GM18526 (cell line): Measurements from ENCODE around the gene PLCL1.

ENCODE experiments used
- POLR2A ChIP-seq: IDR thresholded peaks from 3 replicates; pipeline ENCODE4 v1.6.1; 2011; ENCODE audit not compliant: insufficient read length; ENCODE audit errors: extremely low read depth

Gene PLCL1

GRCh38 chr2:198053776-198054175 is 249.4 kb downstream of the PLCL1 start:
- no peak for TF ChIP-seq POLR2A

DNA sequence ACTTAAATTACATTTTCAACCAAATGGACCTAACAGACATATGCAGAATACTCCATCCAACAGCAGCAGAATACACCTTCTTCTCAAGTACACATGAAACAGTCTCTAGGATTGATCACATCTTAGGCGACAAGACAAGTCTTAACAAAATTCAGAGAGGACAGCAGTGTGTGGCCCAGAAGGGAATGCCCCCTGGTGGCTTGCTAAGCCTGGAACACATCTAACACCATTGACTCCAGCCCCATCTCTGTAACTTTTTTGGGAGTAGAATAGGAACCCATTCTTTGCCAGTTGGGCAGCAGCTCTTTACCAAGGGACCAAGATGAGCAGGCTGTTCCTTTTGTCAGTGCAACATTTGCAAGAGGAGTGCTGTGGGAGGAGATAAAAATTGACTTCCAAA is 249.9 kb downstream of the PLCL1 start:
- no peak for TF ChIP-seq POLR2A

GRCh38 chr2:198055716-198056115 is 251.3 kb downstream of the PLCL1 start:
- no peak for TF ChIP-seq POLR2A

- TF ChIP-seq POLR2A = no peak
Measured at GRCh38 chr2:198056836-198057235, 252.4 kb downstream of the PLCL1 start.

DNA sequence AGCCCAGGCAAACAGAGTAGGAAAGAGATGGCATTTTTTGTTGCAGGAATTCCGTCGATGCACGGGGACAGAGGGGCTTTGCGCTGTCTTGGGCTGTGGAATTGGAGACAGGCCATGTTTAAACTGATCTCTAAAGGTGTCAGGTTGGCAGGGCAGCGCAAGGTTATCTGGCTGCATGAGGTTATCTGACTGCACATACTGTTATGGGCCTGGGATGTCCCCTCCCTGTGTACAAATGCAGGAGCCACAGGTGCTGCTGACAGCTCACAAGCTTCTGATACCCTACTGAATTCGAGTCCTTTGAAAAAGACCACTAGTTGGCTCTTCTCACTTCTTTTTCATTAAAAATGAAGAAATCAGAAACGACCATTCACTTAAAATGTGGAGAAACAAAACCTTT is 255.4 kb downstream of the PLCL1 start:
- no peak for TF ChIP-seq POLR2A

DNA sequence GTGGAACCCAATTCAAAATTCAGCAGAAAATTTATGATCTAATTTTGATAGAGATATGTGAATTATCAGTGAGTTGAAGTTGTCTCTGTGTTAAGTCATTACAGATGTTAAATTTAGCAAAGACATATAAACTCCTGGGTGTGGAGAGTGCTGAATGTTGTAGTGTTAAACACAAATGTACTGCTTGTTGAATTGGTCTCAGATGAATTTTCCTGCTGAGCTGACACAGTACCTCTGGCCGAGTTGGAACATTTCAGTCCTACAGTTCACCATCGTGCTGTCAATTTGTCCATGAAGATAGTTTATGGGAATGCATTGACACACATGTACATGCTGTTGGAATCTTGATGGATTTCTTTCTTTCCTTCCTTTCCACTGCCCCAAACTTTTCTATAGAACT is 255.9 kb downstream of the PLCL1 start:
- no peak for TF ChIP-seq POLR2A

DNA sequence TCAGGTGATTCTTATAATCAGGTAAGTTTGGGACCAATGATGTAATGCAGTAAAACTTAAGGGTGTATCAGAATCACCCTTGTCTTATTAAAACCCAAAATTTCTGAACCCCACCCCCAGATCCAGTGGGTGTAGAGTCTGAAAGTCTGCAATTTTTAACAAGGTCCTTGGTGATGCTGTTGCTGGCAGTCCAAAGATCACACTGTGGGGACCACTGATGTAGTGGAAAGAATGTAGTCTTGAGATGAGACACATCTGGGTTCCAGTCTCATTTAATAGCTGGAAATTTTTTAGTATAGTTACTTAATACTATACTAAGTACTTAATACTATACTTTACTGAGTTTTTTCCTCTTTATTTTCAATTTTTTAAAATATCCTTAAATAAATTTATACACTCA is 258.4 kb downstream of the PLCL1 start:
- no peak for TF ChIP-seq POLR2A

DNA sequence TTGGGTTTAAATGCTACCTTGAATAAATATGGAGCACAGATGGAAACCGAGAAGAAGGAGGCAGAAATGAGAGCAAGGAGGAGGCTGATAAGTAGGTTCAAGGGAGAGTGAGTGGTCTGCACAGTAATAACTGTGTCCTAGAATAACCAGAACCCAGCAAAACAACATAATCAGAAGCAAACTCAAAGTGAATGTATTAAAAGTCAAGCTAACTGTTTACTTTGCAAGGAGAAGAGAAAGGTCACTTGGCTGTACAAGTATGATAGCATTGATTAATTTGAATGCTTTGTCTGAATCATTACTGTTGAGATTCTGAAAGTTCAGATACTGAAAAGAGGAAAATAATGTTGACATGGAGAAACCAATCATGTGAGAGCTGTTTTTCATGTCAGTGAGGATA is 258.8 kb downstream of the PLCL1 start:
- TF ChIP-seq POLR2A = no peak

- no peak for TF ChIP-seq POLR2A
Measured at GRCh38 chr2:198065322-198065721, 260.9 kb downstream of the PLCL1 start.

DNA sequence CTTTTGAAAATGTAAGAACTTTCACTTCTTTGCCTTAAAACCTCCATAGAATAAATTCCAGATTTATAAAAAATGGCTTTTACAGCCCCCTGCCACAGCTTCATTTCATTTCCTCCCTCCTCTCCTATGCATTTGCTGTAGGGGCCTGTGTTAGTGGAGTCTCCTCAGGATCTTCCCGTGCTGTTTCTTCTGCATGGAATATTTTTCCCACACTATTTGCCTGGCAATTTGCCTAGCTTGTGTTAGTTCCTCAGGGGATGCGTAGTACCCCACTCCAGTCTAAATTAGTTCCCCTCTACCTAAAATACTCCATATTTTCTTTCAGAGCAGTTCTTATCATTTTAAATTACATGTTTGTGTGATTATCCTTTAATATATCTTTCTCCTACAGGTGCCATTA is 262.2 kb downstream of the PLCL1 start:
- no peak for TF ChIP-seq POLR2A

GRCh38 chr2:198072655-198073054 is 268.3 kb downstream of the PLCL1 start:
- no peak for TF ChIP-seq POLR2A

GRCh38 chr2:198073253-198073652 is 268.9 kb downstream of the PLCL1 start:
- TF ChIP-seq POLR2A = no peak

GRCh38 chr2:198077477-198077876 is 273.1 kb downstream of the PLCL1 start:
- no peak for TF ChIP-seq POLR2A

DNA sequence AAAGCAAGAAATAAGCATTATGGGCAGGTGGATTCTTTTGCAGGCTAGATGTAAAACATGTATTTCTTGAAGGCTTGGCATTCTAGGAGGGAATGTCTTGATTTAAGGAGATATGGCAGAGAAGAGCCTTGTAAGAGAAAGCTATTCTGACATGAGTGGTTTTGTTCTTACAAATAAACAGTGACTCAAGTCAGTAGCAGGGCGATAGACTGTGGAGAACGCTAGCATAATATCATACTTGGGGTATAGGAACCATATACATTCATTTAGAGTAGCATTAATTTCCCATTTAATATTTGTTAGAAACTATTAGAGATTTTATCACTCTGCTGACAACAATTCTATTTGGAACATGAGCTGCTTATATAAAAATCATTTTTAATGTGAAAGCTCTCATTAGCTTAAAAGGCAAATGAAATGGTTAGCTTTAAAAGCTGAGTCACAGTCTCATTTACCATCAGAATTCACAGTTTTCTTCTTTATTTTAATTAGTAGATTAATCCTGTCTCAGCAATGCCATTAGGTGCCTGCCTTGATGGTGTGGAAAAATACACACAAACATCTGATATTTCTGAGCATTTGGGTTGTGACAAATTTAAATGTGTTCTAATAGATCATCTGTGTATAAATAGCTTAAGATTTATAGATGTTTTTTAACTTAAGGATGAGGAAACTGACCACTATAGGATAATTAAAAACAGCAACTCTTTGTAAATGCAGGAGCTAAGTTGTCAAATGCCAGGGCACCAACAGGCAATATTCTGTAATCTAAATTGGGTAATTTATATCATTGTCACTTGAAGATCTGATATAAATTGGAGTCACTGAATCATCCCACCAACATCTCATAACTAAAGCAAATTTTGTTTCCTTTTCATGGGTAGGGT is 276.7 kb downstream of the PLCL1 start:
- TF ChIP-seq POLR2A = no peak

- TF ChIP-seq POLR2A = no peak
Measured at GRCh38 chr2:198084156-198084555, 279.8 kb downstream of the PLCL1 start.

DNA sequence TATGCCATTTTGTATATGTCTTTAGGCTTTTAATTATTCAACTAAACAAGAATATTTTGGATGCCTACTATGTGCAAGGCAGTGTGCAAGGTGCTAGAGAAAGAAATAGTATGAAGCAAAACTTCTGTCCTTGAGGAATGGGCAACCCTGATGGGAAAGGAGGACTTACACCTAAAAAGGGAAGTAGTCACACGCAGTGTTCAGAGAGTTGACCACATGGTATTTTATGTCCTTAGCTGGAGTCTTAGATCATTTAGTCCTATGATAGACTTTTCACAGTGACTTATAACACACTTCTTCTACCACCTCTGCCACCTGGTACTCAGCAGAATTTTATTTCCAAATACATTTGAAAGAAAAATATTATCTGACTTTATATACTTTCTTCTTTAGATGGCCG is 291.6 kb downstream of the PLCL1 start:
- no peak for TF ChIP-seq POLR2A

DNA sequence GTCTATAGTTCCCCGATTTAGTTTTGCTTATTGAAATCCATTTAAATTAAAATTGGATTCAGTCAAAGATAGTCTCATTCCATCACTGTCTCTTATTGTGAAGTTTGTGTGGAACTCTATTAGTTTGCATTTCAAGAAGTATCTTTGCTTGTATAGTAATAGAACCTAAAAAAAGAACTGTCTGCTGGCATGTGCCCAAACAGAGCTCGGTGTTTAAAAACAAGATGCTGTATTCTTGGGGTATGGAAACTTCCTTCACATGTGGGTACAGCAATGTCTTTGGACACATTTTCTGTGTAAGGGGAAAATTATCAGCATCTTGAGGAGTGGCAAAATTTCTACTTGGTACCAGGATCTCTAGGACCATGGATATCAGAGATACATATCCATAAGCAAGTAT is 292.6 kb downstream of the PLCL1 start:
- TF ChIP-seq POLR2A = no peak
